ENCODE data around the gene BOD1.
A peak's percentile ranks its signal among the peaks of the same experiment; 100 is the strongest.
"Not testable (repeated sequence)": the region's sequence is repeated elsewhere in the genome, so short reads cannot be mapped to it uniquely, and the experiment has no call there.

Gene BOD1

DNA sequence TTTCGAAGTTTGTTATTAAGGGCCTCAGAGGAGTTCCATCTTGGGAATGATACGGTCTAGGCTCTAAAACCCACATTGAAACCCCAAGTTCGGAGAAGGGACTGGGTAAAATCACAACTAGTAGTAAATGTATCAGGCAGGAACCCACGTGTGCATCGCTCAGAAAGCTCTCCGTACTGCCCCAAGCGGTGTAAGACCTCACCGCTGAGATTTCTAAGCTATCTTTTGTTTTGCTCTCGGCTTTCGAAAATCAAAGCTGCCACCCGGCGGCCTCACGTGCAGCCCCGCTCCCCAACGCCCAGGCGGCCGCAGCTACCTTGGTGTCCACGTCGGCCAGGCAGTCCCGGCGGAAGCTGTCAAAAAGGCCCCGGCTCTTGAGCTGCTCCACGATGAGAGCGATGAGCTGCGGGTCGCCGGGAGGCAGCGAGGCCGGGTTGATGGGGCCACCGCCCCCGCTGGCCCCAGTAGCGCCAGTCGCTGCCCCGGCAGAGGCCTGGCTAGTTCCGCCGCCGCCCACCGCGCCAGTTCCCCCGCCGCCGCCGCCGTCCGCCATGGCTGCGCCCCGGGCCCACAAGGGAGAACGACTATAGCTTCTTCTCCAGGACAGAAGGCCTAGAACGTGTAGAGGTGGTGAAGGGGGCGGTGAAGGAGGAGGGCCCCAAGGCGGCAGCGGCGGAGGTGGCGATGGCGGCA lies 420 bp downstream of the BOD1 start:
- peak; percentile 66 to 73 for DNase-seq

DNA sequence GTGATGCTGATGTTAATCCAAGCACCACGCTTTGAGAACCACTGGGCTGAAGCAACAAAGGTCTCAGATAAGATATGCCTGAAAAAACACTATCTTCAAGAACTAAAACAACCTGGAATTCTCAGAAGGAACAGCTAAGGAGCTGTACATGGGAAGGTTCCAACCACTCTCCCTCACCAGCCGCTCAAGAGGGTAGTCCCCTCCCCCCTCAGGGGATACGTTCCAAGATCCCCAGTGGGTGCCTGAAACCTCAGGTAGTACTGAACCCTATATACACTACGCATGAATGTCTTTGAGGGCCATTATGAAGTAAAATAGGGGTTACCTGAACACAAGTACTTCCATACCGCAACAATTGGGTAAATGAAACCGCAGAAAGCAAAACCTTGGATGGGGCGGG lies 1.9 kb downstream of the BOD1 start:
- no peak for DNase-seq

DNA sequence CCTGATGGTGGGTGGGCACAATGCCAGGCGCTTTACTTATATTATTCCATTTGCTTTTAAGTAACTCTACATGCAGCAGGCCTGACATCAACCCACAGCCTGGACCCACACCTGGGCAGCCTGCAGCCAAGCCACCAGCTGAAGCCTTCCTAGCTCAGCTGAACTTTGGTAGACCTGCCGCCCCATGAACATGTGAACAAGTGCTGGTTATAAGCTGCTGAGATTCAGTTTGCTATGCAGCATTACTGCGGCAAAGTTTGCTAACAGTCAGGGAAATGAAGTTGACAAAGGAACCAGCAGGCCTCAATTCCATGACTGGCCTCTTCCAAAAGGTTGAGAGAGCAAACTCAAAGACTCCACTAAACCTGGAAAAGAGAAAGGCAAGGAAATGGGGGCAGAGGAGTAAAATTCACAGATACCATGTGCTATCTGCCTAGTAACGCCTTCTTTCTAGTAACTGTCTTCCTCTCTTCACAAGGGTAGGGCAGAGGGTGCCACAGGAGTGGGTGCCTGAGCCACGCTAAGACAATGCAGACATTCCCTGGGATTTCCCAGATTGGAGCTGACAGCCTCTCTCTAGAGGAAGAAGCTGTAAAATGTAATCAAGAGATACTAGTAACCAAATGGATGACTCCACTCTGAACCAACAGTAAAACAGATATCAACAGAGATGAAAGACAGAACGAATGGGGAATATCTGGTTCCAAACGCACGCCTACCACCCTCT lies 2.9 kb downstream of the BOD1 start:
- no peak for DNase-seq

DNA sequence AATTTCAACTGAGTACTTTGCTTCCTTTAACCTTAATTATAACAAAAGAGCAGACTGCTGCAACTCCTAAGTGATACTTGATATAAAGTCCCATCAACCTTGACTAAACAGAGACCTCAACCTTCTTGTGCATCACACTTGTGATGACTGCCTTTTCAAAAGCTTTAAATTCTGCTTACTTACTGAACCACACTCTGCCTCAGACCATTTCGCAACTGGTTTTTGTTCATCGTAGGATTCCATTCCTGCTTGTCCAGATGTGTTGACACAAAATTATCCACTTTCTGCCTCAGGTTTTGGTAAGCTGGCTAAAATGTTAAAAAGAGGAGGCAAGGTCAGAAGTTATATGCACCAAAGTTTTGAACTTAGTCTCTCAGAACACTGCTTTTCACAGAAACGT lies 3.5 kb downstream of the BOD1 start:
- DNase-seq: no peak

DNA sequence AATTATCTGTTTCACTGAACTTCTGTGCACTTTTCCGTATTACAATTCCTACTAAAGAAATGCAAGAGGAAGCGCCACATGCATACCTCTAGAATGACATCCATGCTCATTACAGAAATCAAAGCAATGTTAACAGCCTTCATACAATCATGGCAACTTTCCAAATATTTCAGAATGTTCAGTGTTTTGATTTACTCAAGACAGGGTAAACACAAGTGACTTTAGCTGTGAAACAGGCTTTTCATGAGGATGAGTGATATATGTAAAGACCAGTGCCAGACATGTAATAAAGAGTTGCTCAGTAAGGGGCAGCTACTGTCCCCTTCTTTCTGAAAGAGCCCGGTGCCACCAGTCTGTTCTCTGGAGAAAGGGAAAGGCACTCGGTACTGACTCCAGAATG lies 4.7 kb downstream of the BOD1 start:
- no peak for DNase-seq

DNA sequence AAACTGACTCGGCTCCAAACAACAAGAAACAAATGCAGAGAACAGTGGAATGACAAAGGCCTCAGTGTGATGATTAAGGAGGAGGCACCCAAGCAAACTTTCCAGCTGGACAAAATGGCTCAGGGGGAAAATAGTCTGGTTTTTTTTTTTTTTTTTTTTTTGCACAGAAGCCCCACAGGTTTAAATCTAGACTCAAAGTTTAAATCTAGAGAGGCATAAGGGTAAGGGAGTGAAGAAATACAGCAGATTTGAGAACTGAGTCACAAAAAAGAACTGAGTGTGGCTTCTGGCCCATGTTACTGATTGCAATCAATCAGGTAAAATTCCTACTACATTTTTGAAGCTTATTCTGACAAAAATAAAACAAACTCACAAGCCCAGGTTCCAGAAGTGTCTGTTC lies 12.3 kb downstream of the BOD1 start:
- DNase-seq: no peak

DNA sequence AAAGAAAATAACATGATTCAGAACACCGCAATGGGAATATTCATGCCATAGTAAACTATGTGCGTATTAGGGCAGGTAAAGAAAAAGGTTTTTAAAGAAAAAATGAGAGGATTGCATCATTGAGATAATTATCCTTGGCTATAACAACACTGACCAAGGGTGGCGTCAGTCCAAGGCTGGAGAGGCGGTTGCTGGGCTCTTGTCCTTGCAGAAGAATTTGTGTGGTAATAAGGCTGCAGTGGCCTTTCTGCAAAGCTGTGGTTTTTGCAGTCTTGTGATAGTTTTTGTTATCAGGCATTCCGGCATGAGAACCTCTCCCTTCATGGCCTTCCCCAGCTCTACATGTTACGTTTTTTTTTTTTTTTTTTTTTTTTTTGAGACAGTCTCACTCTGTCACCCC lies 14.0 kb downstream of the BOD1 start:
- DNase-seq: no peak

DNA sequence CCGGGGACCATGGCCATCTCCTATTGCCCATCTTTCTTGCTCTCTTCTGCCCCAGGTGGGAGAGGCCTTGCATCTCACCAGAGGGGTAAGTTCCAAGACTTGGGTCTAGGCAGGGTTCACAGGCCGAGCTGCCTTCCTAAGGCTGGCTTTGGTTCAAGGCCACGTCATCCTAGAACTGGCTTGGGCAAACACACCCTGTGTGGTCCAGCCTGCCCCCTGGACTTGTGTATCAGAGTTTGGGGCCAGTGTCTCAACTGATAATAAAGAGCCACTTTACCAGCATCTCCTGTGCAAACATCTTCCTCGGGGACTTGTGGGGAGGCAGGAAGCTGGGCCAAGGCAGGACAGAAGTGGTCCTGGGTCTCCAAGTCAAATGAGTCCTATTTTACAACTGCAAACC lies 17.8 kb downstream of the BOD1 start:
- no peak for DNase-seq

DNA sequence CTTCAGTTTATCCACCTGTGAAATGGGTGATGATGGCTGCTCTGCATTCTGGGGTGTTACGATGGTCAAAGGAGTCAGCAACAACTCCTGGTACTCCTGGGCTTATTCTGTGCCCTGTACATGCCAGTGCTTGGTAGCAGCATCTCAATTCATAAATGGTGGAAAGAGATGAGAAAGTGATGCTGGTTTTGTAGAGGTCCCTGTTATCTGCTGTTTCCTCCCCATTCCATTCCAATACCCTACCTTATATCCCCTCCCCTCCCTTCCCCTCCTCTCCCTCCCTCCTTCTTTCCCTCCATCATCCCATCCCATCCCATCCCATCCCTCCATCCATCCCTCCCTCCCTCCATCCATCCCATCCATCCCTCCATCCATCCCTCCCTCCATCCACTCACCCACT lies 19.1 kb downstream of the BOD1 start:
- DNase-seq: no peak

DNA sequence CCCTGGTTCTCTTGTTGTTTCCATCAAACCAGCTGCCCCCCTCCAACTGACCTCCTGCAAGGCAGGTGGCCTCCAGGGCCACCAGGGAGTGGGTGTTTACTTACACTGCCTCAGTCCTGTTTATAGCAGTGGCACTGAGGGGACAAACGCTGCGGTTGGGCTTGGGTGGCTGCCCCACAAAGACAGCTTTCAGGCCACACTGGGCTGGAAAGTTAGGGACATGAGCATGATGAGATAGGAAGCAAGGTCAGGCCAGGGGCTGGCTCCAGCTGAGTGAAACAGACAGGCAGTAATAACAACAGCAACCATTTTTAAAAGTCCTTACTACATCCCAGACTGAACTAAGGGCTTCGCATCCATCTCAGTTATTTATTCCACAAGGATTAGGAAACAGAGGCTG lies 20.6 kb downstream of the BOD1 start:
- DNase-seq: no peak

DNA sequence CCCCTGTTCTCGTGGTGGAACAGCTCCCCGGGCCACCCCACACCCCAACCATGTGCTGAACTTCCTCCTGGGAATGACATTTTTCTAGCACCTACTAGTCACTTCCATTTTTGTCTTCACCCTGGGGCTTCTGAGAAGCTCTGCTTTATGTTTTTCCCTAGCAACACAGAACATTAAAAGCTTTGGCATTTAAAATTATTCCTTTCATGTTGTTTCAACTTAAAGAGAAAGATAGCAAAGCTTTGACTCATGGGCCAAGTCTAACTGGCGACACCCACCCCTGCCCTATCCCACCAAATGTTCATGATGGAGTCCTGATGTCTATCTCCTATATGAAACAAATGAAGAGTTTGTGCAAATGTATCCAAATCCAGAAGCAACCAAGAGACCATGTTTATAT lies 22.4 kb downstream of the BOD1 start:
- DNase-seq: no peak

DNA sequence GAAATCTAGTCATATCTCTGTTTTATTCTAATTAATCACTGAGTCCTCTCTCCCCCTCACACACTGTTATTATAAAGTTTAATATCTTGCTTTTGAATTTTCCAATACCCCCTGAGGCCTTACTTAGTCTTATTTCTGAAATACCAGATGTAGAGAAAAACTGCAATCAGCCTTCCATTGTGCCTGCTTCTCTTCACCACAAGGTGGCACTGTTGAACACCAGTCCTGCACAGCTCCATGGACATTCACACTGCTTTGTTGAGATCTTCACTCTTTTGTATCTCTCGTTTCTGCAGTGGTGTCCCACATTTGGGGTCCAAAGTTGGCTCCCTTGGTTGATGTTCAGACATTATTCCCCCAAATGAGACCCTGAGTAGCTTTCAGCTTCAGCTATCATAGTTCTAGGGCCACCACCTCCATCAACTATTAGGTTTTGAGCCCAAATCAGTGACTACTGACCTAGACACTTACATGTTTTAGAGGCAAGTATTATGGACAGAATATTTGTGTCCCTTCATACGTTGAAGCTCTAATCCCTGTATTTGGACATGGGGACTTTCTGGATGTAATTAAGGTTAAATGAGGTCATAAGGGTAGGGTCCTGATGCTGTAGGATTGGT lies 24.3 kb downstream of the BOD1 start:
- peak in 1 of 2 donors; percentile 7 for DNase-seq

DNA sequence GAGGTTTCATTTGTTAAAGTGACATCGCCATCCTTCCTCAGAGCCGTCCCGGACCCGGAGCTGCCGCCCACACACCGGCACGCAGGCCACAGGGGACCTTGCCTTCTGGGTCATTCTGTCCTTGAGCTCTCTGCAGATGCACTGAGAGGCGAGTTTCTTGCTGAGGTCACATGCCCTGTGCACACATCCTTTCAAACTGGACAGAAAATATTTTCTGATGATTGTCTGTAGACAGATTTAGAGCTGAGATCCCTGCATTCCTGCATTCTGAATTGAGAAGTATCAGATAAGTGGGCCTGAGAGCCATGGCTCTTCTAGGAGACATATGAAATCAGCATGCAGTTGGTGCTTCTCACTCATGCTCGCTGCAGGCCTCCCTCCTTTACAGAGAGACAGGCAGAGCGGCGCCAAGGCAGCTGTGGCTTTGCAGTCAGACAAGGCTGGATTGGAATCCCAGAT lies 25.4 kb downstream of the BOD1 start:
- no peak for DNase-seq

DNA sequence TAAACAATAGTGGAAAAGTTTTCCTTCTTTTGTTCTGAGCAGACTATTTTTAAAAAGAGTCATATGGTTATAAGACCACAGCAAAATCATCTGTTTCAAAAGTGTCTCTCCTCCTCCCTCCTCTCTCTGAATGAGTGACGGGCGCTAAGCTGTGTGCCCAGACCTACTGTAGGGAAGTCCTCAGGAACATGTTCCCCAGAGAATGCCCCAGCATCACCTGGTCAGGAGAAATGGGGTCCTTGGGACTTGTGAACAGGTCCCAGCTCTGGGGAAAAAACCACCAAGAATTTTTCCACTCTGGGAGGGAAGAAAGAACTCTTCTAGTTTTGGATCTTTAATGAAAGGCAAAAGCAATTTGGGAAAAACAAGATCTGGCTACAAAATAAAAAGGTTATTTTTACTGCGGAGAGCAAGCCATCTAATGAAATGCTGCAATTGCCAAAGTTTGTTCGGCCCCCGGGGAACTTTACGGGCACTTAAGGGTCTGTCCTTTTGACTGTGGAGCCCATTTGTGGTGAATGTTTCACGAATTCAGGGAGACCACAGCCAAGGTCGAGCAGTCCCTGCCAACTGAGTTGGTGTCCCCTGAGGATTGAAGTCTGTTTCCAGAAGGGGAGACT lies 25.9 kb downstream of the BOD1 start:
- DNase-seq: no peak

DNA sequence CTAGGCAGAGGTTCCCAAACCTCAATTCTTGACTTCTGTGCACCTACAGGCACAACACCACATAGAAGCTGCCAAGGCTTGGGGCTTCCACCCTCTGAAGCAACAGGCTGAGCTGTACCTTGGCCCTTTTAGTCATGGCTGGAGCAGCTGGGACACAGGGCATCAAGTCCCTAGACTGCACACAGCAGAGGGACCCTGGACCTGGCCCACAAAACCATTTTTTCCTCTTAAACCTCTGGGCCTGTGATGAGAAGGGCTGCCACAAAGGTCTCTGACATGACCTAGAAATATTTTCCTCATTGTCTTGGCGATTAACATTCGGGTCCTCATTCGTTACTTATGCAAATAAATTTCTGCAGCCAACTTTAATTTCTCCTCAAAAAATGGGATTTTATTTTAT lies 30.3 kb downstream of the BOD1 start:
- not testable (repeated sequence) for DNase-seq

DNA sequence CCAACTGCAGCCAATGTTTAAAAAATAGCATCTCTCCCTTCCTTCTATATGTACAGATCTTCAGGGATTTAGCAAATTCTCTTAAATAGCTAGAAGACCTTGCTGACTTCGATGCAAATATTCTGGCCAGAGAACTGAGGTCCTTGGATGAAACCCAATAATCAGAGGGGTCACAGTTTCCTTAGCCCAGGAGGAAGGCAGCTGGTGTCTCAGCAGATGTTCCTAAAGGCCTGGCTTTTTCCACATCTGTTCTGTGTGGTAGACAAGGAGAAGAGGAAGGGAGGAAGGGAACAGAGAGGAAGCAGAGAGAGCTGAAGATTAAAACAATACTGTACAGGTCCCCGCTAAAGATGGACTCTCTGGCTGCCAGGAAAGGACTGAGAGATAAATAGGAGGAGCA lies 33.1 kb downstream of the BOD1 start:
- DNase-seq: no peak

DNA sequence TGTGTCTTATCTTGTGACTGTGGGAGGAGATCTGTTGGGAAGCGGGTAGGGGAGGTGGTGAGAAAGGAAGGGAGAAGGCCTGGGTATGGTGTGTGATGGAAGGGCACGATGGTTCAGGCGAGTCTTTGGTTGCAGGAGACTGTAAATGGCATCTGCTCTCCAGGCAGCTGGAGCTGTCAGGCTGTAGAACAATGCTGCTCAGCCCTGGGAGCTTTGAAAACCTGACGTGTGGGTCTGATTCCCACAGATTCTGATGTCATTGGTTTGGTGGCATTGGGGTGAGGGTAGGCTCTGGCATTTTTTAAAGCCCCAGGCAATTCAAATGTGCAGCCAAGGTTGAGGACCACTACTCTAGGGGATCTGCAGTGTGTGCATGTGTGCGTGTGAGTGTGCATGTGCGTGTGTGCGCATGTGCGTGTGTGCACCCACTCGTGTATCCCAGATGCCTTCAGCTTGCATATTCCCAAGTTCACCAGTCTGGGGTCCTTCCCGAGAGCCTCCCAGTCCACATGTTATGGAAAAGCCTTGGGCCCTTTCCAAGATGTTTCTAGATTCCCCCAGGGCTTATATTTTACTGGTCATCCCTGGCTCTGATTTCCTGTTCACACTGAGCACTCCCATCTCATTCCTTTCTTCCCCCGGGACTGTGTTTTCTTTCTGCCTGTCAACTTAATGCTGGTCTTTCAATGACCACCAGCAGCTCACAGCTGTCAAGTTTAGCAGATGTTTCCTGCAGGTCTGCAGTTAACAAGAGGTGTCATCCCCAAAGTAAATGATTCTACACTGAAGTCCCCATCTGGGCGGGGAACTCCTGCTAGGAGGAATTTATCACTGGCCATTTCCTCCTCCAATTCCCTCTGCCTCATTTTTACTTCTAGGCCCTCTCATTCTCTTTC lies 34.0 kb downstream of the BOD1 start:
- DNase-seq: no peak

DNA sequence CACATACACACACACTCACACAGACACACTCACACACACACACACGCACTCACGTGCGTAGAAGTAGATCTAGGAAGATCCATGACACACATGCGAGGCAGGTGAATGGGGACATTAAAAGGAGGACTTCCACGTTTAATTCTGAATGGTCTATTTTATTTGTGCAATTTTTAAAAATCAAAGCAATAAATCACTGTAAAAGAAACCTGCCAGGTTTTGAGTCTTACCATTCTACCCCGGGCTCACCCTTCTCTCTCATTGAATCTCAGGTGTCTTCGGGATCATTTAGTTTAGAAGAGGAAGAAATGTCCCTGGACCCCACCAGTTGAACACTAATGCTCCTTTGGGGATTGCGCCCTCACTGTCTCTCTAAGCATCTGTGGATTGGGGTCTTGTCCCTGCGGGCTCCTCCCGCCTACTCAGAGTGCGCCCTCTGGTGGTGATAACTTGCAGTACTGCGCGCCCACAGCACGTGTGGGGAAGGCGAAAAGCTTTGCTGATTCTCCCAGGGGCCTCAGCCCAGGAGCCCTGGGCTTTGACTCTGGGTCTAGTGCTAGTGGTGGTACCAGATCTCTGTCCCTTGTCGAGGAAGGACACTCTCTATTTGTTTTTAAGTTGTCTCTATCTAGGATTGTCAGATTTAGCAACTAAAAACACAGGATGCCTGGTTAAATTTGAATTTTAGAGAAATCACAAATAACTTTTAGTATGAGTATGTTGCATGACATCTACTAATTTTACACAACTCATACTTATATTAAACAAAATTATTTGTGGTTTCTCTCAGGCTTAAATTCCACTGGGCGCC lies 34.8 kb downstream of the BOD1 start:
- peak; percentile 34 to 60 for DNase-seq

DNA sequence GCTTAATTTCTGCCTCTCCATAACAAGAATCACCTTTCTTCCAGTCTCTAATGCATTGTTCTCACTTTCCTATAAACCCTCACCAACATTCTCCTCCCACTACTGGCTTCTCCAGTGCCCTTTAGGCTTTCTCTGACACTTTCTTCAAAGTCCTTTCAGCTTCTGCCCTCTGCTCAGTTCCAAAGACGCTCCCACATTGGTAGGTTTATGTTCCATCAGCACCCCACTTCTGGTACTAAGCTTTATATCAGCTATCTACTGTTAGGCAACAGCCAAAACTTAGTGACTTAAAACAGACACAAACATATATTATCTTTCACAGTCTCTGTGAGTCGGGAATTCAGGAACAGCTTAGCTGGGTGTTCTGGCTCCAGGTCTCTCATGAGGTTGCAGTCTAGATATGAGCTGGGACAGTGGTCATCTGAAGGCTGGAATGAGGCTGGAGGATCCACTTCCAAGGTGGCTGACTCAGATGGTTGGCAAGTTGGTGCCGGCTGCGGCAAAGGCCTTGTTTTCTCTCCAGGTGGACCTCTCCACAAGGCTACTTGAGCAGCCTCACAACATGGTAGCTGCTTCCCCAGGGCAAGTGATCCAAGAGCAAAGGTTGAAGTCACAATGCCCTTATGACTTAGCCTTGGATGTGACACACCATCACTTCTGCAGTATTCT lies 37.4 kb downstream of the BOD1 start:
- no peak for DNase-seq

DNA sequence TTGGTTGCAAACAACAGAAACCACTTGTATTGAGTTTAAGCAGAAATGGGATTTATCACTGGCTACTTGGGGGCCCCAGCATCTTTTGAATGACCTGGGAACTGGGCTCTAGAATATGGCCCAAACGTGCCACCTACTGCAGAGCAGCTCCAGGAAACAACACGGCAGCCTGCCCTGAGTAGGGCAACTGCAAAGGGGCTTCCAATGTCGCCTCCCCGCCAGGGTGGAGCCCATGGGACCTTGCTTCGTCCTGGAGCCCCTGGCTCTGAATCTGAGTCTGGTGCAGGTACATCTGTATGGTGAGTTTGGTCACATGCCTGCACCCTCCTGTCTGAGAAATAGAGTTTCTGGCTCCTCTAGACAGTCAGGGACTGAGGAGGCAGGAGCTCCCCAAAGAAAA lies 38.6 kb downstream of the BOD1 start:
- DNase-seq: no peak

DNA sequence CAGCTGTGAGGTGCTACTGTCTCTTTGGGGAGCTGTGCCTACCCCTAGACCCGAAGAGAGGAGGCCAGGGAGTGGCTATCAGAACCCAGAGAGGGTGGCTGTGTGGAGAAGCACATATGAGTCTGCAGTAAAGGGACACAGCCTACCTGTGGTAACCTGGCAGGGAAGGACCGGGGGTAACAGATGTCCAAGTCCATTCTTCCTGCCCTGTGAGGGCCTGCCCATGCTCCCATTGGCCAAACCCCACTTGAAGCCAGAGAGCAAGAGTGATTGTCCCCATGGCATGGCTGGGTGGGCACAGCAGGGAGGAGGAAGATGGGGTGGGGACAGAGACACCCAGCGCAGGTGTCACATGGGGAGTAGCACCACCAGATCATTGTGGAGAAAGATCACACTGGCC lies 39.3 kb downstream of the BOD1 start:
- no peak for DNase-seq

Data from stimulated activated CD4-positive, alpha-beta T cell treated with anti-CD3 and anti-CD28 coated beads, Interleukin-2, amount 100 ng/mL, for 24 hours (primary cell).